ENCODE data around the gene SMIM1. TPM values are rescaled to one million over a fixed set of nuclear protein-coding genes. Genes with fewer than 3 reads are reported as not detected.

The SMIM1 gene
- total RNA-seq, 1 donor from 2014 or later, result 6.6 TPM

DNA sequence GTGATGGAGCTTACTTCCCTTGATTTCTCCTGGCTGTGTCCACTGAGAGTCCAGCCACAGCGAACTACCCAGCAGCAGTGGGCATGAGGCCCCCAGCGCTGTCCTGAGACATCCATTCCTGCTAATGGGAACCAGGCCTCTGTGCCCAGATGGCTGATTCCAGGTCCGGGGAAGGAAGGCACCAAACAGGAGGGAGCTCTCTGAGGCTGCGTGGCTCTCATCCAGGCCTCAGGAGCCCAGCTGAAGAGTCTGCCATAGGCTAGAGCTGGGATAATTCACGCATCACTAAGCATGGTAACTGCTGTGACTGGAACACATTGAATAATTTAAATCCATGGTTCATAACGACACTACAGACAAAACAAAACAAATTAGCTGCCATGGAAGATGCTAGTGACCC is 48.5 kb downstream of the SMIM1 start:
- Histone ChIP-seq H3K36me3 (ENCODE audit: insufficient read depth, low read length) (peaks cover 4% of the 10 kb centered on the region), H3K27ac (ENCODE audit: low read depth, low read length) (no peak overlapping the region), H3K9me3 (ENCODE audit: insufficient read depth, low read depth, low read length) (no peaks in the 10 kb centered on the region), H3K79me2 (ENCODE audit: insufficient read depth, low read length) (no peaks in the 10 kb centered on the region), H3K4me2 (ENCODE audit: low read length) (no peak overlapping the region), H4K20me1 (ENCODE audit: insufficient read depth, low read length) (no peaks in the 10 kb centered on the region), H2AFZ (ENCODE audit: low read depth, low read length) (no peak overlapping the region), H3K4me1 (ENCODE audit: insufficient read depth, low read length) (no peaks in the 10 kb centered on the region), H3K4me3 (ENCODE audit: insufficient read depth, low read depth, low read length) (no peak overlapping the region), H3K9ac (ENCODE audit: low read length) (no peak overlapping the region), H3K27me3 (ENCODE audit: insufficient read depth, low read length) (no peaks in the 10 kb centered on the region)
- no peaks in the 10 kb centered on the region for H3K4me1 Mint-ChIP-seq (ENCODE audit: low read depth, unreplicated experiment)
- no peaks in the 10 kb centered on the region for H3K9me3 Mint-ChIP-seq (ENCODE audit: unreplicated experiment)
- H3K27ac Mint-ChIP-seq (ENCODE audit: unreplicated experiment), result no peak overlapping the region
- DNase-seq (ENCODE audit: low read depth), result no peak
- no peak overlapping the region for H3K4me3 Mint-ChIP-seq (ENCODE audit: unreplicated experiment)
- peaks cover 28% of the 10 kb centered on the region for H3K36me3 Mint-ChIP-seq (ENCODE audit: low read depth, unreplicated experiment)
- H3K27me3 Mint-ChIP-seq (ENCODE audit: low read depth, unreplicated experiment), result no peaks in the 10 kb centered on the region
- no peak for TF ChIP-seq EZH2 (IDR thresholded peaks at IDR 0.05; ENCODE audit: insufficient read depth, low read length)
- TF ChIP-seq, protein P1, sequence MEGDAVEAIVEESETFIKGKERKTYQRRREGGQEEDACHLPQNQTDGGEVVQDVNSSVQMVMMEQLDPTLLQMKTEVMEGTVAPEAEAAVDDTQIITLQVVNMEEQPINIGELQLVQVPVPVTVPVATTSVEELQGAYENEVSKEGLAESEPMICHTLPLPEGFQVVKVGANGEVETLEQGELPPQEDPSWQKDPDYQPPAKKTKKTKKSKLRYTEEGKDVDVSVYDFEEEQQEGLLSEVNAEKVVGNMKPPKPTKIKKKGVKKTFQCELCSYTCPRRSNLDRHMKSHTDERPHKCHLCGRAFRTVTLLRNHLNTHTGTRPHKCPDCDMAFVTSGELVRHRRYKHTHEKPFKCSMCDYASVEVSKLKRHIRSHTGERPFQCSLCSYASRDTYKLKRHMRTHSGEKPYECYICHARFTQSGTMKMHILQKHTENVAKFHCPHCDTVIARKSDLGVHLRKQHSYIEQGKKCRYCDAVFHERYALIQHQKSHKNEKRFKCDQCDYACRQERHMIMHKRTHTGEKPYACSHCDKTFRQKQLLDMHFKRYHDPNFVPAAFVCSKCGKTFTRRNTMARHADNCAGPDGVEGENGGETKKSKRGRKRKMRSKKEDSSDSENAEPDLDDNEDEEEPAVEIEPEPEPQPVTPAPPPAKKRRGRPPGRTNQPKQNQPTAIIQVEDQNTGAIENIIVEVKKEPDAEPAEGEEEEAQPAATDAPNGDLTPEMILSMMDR (IDR thresholded peaks at IDR 0.05; ENCODE audit: insufficient read depth, low read depth, low read length), result no peak
- FAIRE-seq, result no peak

DNA sequence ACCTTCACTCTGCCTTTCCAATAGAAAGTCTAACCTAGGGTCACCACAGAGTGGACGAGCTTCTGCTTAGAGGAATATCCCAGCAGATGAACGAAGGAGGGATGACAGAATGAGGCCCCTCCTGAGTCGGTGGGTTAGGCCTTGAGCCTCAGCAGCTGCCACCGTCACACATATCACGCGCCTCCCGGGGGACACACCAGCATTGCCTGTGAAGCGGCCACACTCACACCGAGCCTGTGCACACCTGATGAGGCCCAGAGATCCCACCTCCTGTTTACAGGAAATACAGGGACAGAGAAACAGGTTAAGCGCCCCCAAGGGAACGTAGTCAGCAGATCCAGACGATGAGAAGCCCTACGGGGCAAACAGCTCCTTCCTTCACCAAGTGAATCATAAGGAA is 48.9 kb downstream of the SMIM1 start:
- TF ChIP-seq, protein P1 (IDR thresholded peaks at IDR 0.05; ENCODE audit: insufficient read depth, low read depth, low read length), result no peak
- no peak for TF ChIP-seq EZH2 (IDR thresholded peaks at IDR 0.05; ENCODE audit: insufficient read depth, low read length)
- FAIRE-seq (no peak), DNase-seq (ENCODE audit: low read depth) (no peak)
- Histone ChIP-seq H3K4me1 (ENCODE audit: insufficient read depth, low read length) (no peaks in the 10 kb centered on the region), H3K9ac (ENCODE audit: low read length) (no peak overlapping the region), H3K36me3 (ENCODE audit: insufficient read depth, low read length) (peaks cover 6% of the 10 kb centered on the region), H3K4me2 (ENCODE audit: low read length) (no peak overlapping the region), H3K79me2 (ENCODE audit: insufficient read depth, low read length) (no peaks in the 10 kb centered on the region), H3K4me3 (ENCODE audit: insufficient read depth, low read depth, low read length) (no peak overlapping the region), H3K27ac (ENCODE audit: low read depth, low read length) (no peak overlapping the region), H3K27me3 (ENCODE audit: insufficient read depth, low read length) (no peaks in the 10 kb centered on the region), H4K20me1 (ENCODE audit: insufficient read depth, low read length) (no peaks in the 10 kb centered on the region), H2AFZ (ENCODE audit: low read depth, low read length) (no peak overlapping the region), H3K9me3 (ENCODE audit: insufficient read depth, low read depth, low read length) (no peaks in the 10 kb centered on the region)
- no peaks in the 10 kb centered on the region for H3K4me1 Mint-ChIP-seq (ENCODE audit: low read depth, unreplicated experiment)
- no peak overlapping the region for H3K4me3 Mint-ChIP-seq (ENCODE audit: unreplicated experiment)
- H3K27me3 Mint-ChIP-seq (ENCODE audit: low read depth, unreplicated experiment), result no peaks in the 10 kb centered on the region
- H3K36me3 Mint-ChIP-seq (ENCODE audit: low read depth, unreplicated experiment), result peaks cover 26% of the 10 kb centered on the region
- no peak overlapping the region for H3K27ac Mint-ChIP-seq (ENCODE audit: unreplicated experiment)
- no peaks in the 10 kb centered on the region for H3K9me3 Mint-ChIP-seq (ENCODE audit: unreplicated experiment)

DNA sequence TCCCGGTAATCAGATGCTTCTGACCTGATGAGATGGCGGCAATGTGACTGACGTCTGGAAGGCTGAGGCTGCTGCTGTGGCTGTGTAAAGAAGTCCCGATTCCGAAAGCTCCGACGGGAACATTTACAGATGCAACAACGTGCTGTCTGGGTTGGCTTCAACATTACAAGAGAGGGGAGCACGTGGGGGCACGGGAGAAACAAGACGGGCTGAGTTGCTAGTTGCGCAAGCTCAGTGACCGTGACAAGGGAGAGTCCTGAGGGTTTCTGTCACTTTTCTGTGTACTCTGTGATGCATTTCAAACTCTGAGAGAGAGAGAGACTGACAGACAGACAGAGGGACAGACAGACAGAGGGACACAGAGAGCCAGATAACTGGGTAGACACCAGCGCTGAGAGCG is 49.4 kb downstream of the SMIM1 start:
- Histone ChIP-seq H3K36me3 (ENCODE audit: insufficient read depth, low read length) (peaks cover 8% of the 10 kb centered on the region), H2AFZ (ENCODE audit: low read depth, low read length) (no peak overlapping the region), H3K9ac (ENCODE audit: low read length) (no peak overlapping the region), H3K4me2 (ENCODE audit: low read length) (no peak overlapping the region), H3K4me3 (ENCODE audit: insufficient read depth, low read depth, low read length) (no peak overlapping the region), H3K27me3 (ENCODE audit: insufficient read depth, low read length) (no peaks in the 10 kb centered on the region), H3K79me2 (ENCODE audit: insufficient read depth, low read length) (no peaks in the 10 kb centered on the region), H3K4me1 (ENCODE audit: insufficient read depth, low read length) (no peaks in the 10 kb centered on the region), H4K20me1 (ENCODE audit: insufficient read depth, low read length) (no peaks in the 10 kb centered on the region), H3K9me3 (ENCODE audit: insufficient read depth, low read depth, low read length) (no peaks in the 10 kb centered on the region), H3K27ac (ENCODE audit: low read depth, low read length) (no peak overlapping the region)
- no peaks in the 10 kb centered on the region for H3K27me3 Mint-ChIP-seq (ENCODE audit: low read depth, unreplicated experiment)
- DNase-seq (ENCODE audit: low read depth) (no peak), FAIRE-seq (no peak)
- peaks cover 26% of the 10 kb centered on the region for H3K36me3 Mint-ChIP-seq (ENCODE audit: low read depth, unreplicated experiment)
- H3K4me3 Mint-ChIP-seq (ENCODE audit: unreplicated experiment), result no peak overlapping the region
- H3K27ac Mint-ChIP-seq (ENCODE audit: unreplicated experiment), result no peak overlapping the region
- H3K9me3 Mint-ChIP-seq (ENCODE audit: unreplicated experiment), result no peaks in the 10 kb centered on the region
- H3K4me1 Mint-ChIP-seq (ENCODE audit: low read depth, unreplicated experiment), result no peaks in the 10 kb centered on the region
- TF ChIP-seq, protein P1 (IDR thresholded peaks at IDR 0.05; ENCODE audit: insufficient read depth, low read depth, low read length), result no peak
- TF ChIP-seq EZH2 (IDR thresholded peaks at IDR 0.05; ENCODE audit: insufficient read depth, low read length), result no peak
